Esophagus squamous epithelium (tissue), 4 donors: ENCODE measurements around the gene GPC5.

Source experiments
- POLR2A ChIP-seq, 4 donors: fragments of 450-650 bp; IDR thresholded peaks; one replicate each; pipeline ENCODE4 v1.6.1; 2017; ENCODE audit warnings: antibody characterized with exemption in 4 of 4, mild to moderate bottlenecking in 4 of 4, moderate library complexity in 3 of 4
- TF ChIP-seq, protein P1 (sequence below), 6 experiments: fragments of 450-650 bp in 4 of 6; fragments of 200-600 bp in 2 of 6; sonication (generic) in 2 of 6; IDR thresholded peaks; one replicate each; pipeline ENCODE4 v1.5.1; 2016 to 2019; ENCODE audit warnings: antibody characterized with exemption in 6 of 6, mild to moderate bottlenecking in 4 of 6, moderate library complexity in 4 of 6

DNA sequence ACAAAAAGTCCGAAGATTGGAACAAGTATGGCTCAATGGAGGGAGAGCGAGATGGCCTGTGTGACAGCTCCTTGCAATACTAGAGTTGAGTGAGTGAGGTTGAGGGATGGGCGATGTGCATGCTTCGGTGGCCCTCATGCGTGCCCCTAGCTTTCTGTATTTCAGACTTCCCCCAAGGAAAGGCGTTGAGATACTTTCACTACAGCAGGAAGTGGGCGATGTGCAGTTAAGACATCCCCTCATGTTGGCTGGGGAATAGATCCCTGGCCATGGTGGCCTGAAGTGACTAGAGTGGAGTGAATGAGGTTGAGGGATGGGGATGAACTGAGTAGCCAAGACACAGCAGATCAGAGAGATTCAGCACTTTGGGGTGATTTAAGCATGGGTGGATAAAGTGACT lies 1194.3 kb downstream of the GPC5 start:
- TF ChIP-seq, protein P1, sequence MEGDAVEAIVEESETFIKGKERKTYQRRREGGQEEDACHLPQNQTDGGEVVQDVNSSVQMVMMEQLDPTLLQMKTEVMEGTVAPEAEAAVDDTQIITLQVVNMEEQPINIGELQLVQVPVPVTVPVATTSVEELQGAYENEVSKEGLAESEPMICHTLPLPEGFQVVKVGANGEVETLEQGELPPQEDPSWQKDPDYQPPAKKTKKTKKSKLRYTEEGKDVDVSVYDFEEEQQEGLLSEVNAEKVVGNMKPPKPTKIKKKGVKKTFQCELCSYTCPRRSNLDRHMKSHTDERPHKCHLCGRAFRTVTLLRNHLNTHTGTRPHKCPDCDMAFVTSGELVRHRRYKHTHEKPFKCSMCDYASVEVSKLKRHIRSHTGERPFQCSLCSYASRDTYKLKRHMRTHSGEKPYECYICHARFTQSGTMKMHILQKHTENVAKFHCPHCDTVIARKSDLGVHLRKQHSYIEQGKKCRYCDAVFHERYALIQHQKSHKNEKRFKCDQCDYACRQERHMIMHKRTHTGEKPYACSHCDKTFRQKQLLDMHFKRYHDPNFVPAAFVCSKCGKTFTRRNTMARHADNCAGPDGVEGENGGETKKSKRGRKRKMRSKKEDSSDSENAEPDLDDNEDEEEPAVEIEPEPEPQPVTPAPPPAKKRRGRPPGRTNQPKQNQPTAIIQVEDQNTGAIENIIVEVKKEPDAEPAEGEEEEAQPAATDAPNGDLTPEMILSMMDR (IDR thresholded peaks at IDR 0.05), result no peak
- TF ChIP-seq POLR2A (IDR thresholded peaks at IDR 0.05), result no peak
